ENCODE data around the gene TAX1BP3.

- TF ChIP-seq CTCF (IDR thresholded peaks at IDR 0.05), result no peak
- no peak for TF ChIP-seq POLR2A (IDR thresholded peaks at IDR 0.05)
- TF ChIP-seq EP300 (IDR thresholded peaks at IDR 0.05), result no peak
- TF ChIP-seq POLR2AphosphoS5 (IDR thresholded peaks at IDR 0.05), result no peak
Observed at GRCh38 chr17:3695129-3695722, 26.8 kb upstream of the TAX1BP3 start.
